Small intestine (tissue), 7 donors: ENCODE results near the gene MOCS1. TPM values are rescaled to one million over a fixed set of nuclear protein-coding genes. Genes with fewer than 3 reads are reported as not detected.

Experiments
- DNase-seq, 2 donors: peaks; one replicate each; pipeline versions ENCODE4 v3.0.0 to v3.0.0-alpha.2; 2013
- FAIRE-seq: peaks from 2 replicates; lab custom pipeline; 2012; peaks lifted over from hg19 to GRCh38; lab: Jason Lieb, UNC
- H3K27ac ChIP-seq, 3 donors: one replicate each; pipeline ENCODE4 v1.5.1; 2013; ENCODE audit warnings: low read length in 2 of 3, mild to moderate bottlenecking in 2 of 3, control low read depth in 1 of 3, inconsistent platforms in 1 of 3, low read depth in 1 of 3, moderate library complexity in 1 of 3
- H3K27me3 ChIP-seq, 3 donors: one replicate each; pipeline ENCODE4 v1.6.1; 2013; ENCODE audit warnings: low read length in 3 of 3, inconsistent platforms in 1 of 3; ENCODE audit not compliant: control insufficient read depth in 3 of 3, insufficient read depth in 3 of 3
- H3K36me3 ChIP-seq, 3 donors: one replicate each; pipeline ENCODE4 v1.6.1; 2013; ENCODE audit warnings: low read length in 3 of 3, inconsistent platforms in 1 of 3, low read depth in 1 of 3, mild to moderate bottlenecking in 1 of 3, moderate library complexity in 1 of 3; ENCODE audit not compliant: control insufficient read depth in 3 of 3, insufficient read depth in 2 of 3
- H3K4me1 ChIP-seq, 3 donors: one replicate each; pipeline ENCODE4 v1.6.1; 2013; ENCODE audit warnings: low read length in 2 of 3, inconsistent platforms in 1 of 3, low read depth in 1 of 3, mild to moderate bottlenecking in 1 of 3, moderate library complexity in 1 of 3; ENCODE audit not compliant: control insufficient read depth in 3 of 3, insufficient read depth in 2 of 3
- H3K4me3 ChIP-seq, 3 donors: one replicate each; pipeline ENCODE4 v1.5.1; 2013; ENCODE audit warnings: low read length in 3 of 3, control low read depth in 1 of 3, inconsistent platforms in 1 of 3, low read depth in 1 of 3, mild to moderate bottlenecking in 1 of 3, moderate library complexity in 1 of 3
- H3K9me3 ChIP-seq, 2 donors: one replicate each; pipeline ENCODE4 v1.6.1; 2013; ENCODE audit warnings: low read depth in 1 of 2, low read length in 1 of 2; ENCODE audit not compliant: control insufficient read depth in 2 of 2, insufficient read depth in 1 of 2
- WGBS, 3 donors: extraction: QIAGEN DNeasy Blood & Tissue Kit; methylation state at CpG; one replicate each; pipeline ENCODE4 v1.1.7; 2013; 5-methylcytosine and 5-hydroxymethylcytosine counted together
- polyA plus RNA-seq, 4 donors: library from polyadenylated mRNA; stranded (reverse) in 3 of 4; unstranded in 1 of 4; fragments of 200-250 nt in 3 of 4; fragments of 120-200 nt in 1 of 4; gene quantifications; one replicate each; pipeline versions ENCODE4 v1.2.1 to v1.2.3, GENCODE V29; 2013
- donor health status: healthy with polysubstance abuse.
- donor health status: control.
- donor health status: control.
- donor health status: Bipolar disorder and iron deficiency.
- donor health status: healthy.

MOCS1 gene
- polyA plus RNA-seq, 4 donors = 11.9 to 29.6 (median 18.0) TPM

DNA sequence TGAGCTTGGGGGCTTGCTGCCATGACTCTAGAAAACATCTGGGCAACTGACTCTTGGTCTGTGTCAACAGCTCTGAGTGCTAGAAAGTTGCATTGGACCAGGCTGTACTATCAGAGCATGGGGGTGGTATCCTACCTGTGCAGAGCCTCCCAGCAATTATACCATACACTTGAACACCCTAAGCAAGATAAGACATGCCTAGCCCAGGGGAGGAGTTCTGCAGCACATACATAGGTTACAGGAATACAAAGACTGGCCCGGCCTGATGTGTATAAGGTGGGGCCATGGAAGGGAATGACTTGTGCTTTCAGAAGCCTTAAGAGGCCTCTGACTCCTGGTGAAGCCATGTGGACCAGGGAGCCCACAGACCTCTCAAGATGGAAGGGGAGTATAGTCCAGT, 11.4 kb upstream of the MOCS1 start:
- no peak for FAIRE-seq
- H3K27me3 ChIP-seq = no peaks in the 10 kb centered on the region
- no peaks in the 10 kb centered on the region for H3K9me3 ChIP-seq
- H3K4me3 ChIP-seq = no peak overlapping the region
- no peaks in the 10 kb centered on the region for H3K36me3 ChIP-seq
- DNase-seq = peak; percentile 89 to 97
- H3K27ac ChIP-seq = peak overlapping the region; percentile 64 to 79 (median 65)
- peaks cover 7 to 53% (median 19%) of the 10 kb centered on the region in 3 donors for H3K4me1 ChIP-seq
- WGBS, 3 donors = 20 to 70% (median 29%) methylated on average over 1 of the region's 1 CpG

DNA sequence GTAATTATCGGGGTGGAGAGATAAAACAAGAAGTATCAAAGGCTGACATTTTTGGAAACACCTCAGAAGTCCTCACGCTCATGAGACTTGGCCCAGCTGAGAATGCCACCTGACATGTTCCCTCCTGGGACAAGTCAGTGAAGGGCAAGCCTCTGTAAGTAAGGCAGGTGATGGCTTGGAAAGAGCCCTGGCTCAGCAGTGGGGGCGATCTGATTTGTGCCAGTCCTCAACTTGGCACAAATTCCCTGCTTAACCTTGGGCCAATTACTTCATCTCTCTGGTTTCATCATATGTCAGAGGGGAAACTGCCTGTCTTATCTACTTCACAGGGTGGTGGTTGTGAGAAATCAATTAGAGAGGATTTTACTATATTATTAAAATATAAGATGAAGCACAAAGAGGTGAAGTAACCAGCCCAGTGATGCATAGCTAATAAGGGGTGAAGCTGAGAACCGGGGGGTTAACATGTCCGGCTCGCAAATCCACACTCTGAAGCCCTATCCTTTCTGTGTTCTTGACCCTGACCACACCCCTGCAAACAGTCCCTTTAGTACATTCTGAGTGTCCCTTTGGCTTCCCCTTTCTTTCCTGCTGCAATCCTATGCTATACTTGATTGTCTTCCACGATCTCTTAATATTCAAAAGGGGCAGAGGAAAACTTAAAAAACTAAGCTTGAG, 8.8 kb upstream of the MOCS1 start:
- 37 to 76% (median 48%) methylated on average over 7 of the region's 7 CpGs for WGBS, 3 donors
- Histone ChIP-seq H3K4me3 (no peak overlapping the region), H3K27ac (no peak overlapping the region), H3K4me1 (peaks cover 7 to 32% (median 13%) of the 10 kb centered on the region in 3 donors), H3K36me3 (no peaks in the 10 kb centered on the region), H3K27me3 (no peaks in the 10 kb centered on the region), H3K9me3 (no peaks in the 10 kb centered on the region)
- peak in 1 of 2 donors; percentile 20 for DNase-seq
- no peak for FAIRE-seq

DNA sequence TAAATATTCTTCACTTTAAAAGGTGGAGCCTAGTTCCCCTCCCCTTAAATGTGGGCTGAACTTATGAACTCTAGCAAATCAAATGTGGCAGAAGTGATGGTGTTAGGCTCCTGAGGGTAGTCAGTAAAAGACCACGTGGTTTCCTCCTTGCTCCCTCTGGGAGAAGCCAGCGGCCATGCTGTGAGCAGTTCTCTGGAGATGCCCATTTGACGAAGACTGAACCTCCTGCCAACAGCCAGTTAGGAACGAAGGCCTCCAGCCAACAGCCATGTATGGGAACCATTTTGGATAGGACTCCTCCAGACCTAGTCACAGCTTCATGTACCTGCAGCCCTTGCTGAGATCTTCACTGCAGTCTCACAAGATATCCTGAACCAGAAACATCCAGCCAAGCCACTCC, 7.6 kb upstream of the MOCS1 start:
- FAIRE-seq = no peak
- H3K27me3 ChIP-seq = no peaks in the 10 kb centered on the region
- no peak for DNase-seq
- H3K27ac ChIP-seq = no peak overlapping the region
- H3K4me1 ChIP-seq = peaks cover 7 to 20% (median 10%) of the 10 kb centered on the region in 3 donors
- H3K4me3 ChIP-seq = no peak overlapping the region
- 84 to 91% (median 84%) methylated on average over 4 of the region's 4 CpGs for WGBS, 3 donors
- H3K9me3 ChIP-seq = no peaks in the 10 kb centered on the region
- H3K36me3 ChIP-seq = no peaks in the 10 kb centered on the region

DNA sequence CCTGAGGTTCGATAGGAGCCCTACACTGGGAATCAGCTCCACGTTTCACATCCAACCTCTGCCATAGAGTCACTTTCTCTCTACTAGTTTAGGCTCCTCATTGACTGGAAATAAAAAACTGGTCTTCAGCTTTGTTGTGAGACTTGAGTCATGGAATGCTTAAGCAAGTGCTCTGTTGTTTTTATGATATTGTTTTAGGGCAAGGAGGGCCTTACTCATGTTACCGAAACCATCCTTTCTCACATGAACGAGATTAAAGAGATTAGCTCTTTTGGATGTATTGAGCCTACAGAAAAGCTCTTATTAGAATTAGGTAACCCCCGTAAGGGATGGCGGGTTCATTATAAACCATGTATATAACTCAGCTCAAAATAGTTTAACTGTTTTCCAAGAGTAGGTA, 6.9 kb upstream of the MOCS1 start:
- Histone ChIP-seq H3K27ac (no peak overlapping the region), H3K9me3 (no peaks in the 10 kb centered on the region), H3K4me1 (peaks cover 4 to 13% (median 7%) of the 10 kb centered on the region in 3 donors), H3K36me3 (no peaks in the 10 kb centered on the region), H3K4me3 (no peak overlapping the region), H3K27me3 (no peaks in the 10 kb centered on the region)
- FAIRE-seq = no peak
- 91 to 93% (median 92%) methylated on average over 6 of the region's 6 CpGs for WGBS, 3 donors
- no peak for DNase-seq

DNA sequence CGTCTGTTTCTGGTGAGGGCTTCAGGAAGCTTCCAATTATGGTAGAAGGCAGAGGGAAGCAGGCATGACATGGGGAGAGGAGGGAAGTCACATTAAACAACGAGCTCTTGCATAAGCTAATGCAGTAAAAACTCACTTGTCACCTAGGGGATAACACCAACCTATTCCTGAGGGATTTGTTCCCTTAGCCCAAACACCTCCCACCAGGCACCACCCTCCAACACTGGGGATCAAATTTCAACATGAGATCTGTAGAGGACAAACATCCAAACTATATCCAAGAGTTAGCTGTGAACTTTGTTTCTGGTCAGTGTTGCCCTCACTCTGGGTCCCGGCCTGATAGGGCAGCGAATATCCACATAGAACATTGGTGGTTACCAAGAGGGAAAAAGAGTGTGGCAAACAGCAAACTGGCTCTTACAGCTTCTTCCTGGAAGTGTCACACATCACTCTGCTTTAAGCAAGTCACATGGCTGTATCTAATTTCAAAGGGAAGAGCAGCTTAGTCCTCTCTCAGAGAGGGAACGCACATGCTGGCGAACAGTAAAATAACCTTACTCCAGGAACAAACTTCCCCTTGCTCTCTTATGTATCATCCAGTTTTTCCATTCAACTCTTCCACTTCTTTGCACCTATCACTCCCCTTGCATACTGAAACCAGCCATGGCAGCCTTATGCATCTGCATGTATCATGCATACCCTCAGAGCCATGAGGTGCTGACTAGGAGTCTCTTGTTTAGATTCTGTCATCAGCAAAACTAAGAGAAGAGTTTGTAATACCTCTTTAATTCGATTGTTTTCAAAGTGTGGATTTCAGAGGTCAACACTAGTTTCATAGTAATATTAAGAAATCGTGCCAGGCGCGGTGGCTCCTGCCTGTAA, 4.8 kb upstream of the MOCS1 start:
- H3K27me3 ChIP-seq = no peaks in the 10 kb centered on the region
- no peak for FAIRE-seq
- no peak overlapping the region for H3K4me3 ChIP-seq
- no peaks in the 10 kb centered on the region for H3K36me3 ChIP-seq
- H3K27ac ChIP-seq = no peak overlapping the region
- no peaks in the 10 kb centered on the region for H3K9me3 ChIP-seq
- peaks cover 0 to 3% (median 2%) of the 10 kb centered on the region in 3 donors for H3K4me1 ChIP-seq
- DNase-seq = no peak
- 83 to 86% (median 84%) methylated on average over 10 of the region's 10 CpGs for WGBS, 3 donors

DNA sequence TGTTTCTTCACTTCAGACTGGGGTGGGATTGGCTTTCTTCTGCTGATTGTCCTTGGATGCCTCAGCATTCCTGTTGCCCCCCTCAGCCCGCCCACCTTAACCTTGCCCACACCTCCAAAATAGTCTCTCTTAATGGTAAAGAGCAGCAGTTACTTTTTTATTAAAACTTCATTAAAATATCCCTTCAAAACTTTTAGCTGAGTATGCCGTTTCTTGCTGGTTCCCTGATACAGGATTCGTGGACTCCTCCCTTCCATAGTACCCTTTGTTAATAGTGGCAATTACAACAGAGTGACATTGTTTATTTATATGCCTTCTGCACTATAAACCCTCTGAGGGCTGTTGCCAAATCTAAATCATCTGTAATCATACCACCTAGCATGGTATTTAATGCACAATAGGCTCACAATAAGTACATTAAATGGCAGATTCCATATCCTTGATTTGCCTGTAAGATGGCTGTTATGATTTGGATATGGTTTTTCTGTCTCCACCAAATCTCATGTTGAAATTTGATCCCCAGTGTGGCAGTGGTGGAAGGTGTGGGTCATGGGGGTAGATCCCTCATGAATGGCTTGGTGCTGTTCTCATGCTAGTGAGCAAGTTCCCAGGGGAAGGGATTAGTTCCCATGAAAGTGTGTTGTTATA, 3.5 kb upstream of the MOCS1 start:
- H3K27me3 ChIP-seq = no peaks in the 10 kb centered on the region
- no peaks in the 10 kb centered on the region for H3K36me3 ChIP-seq
- WGBS, 3 donors = 32 to 64% (median 38%) methylated on average over 3 of the region's 3 CpGs
- no peak for FAIRE-seq
- no peak overlapping the region for H3K27ac ChIP-seq
- H3K4me1 ChIP-seq = peaks cover 0 to 12% (median under 1%) of the 10 kb centered on the region in 3 donors
- peak in 1 of 2 donors; percentile 59 for DNase-seq
- no peaks in the 10 kb centered on the region for H3K9me3 ChIP-seq
- no peak overlapping the region for H3K4me3 ChIP-seq

DNA sequence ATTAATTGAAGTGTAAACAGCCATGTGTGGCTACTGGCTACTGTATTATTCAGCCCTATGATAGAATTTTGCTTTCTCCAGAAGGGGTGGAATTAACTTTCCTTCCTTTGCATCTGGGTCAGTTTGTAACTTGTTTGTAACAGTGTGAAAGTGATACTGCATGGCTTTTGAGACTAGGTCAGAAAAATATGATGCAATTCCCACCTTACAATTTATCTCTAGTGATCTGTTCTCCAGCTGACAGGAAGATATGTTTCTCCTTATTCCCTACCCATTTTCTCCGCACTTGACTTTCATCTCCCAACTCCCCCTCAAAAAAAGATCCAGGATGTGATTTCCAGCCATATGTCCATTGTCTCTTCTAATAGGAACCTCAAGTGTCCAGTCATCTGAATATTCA, 2.6 kb upstream of the MOCS1 start:
- no peaks in the 10 kb centered on the region for H3K27me3 ChIP-seq
- no peaks in the 10 kb centered on the region for H3K9me3 ChIP-seq
- H3K4me1 ChIP-seq = peaks cover 0 to 13% (median under 1%) of the 10 kb centered on the region in 3 donors
- H3K27ac ChIP-seq = no peak overlapping the region
- 94 to 96% (median 95%) methylated on average over 1 of the region's 1 CpG for WGBS, 3 donors
- no peak for DNase-seq
- no peak for FAIRE-seq
- H3K36me3 ChIP-seq = peaks cover 0 to 3% (median 0%) of the 10 kb centered on the region in 3 donors
- no peak overlapping the region for H3K4me3 ChIP-seq

DNA sequence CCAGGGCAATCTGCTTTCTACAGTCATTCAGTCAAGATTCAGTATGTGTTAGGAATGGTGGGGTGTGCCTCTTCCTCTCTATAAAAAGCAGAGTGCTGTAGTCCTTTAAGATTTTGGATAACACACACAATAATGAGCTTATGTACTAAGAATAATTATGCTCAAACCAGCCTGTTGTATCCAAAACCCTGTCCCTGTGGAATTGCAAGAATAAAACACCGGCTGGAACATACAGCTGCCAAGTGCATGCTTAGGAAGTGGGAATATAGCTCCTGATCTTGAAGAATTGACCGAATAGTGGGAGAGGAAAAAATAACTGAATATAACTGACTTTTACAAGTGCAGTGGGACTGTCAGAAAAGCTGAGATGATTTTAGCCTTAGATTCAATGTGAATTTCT, 979 bp upstream of the MOCS1 start:
- H3K9me3 ChIP-seq = no peaks in the 10 kb centered on the region
- FAIRE-seq = no peak
- 78 to 95% (median 90%) methylated on average over 2 of the region's 2 CpGs for WGBS, 3 donors
- H3K4me1 ChIP-seq = peaks cover 7 to 13% (median 10%) of the 10 kb centered on the region in 3 donors
- DNase-seq = no peak
- H3K36me3 ChIP-seq = peaks cover 0 to 3% (median 0%) of the 10 kb centered on the region in 3 donors
- no peak overlapping the region for H3K4me3 ChIP-seq
- H3K27ac ChIP-seq = no peak overlapping the region
- H3K27me3 ChIP-seq = no peaks in the 10 kb centered on the region
